Panc1 (cell line): ENCODE results near the gene SDK1. TPM values are rescaled to one million over a fixed set of nuclear protein-coding genes. Genes with fewer than 3 reads are reported as not detected.

Experiments used
- ATAC-seq: fragments of 200-7000 bp; cut with Tn5 transposase; 2 replicates; pipeline ENCODE4 v1.9.1; 2020; ENCODE audit warnings: mild to moderate bottlenecking, moderate library complexity
- BruUV-seq: library from RNA; stranded (reverse); fragments of 400-500 nt; replicated peaks from 2 replicates; lab custom pipeline; 2021; lab: Mats Ljungman, UMichigan
- CTCF ChIA-PET: fragments of 300-600 bp; sonication (Branson Sonifier 250); formaldehyde crosslinking; loops from one replicate; lab custom pipeline; 2022; ENCODE audit warnings: antibody characterized with exemption; lab: Charles Lee
- POLR2A ChIA-PET: fragments of 300-600 bp; sonication (Branson Sonifier 250); formaldehyde crosslinking; loops from one replicate; lab custom pipeline; 2022; ENCODE audit warnings: antibody characterized with exemption; lab: Charles Lee
- DNase-seq: peaks from one replicate; pipeline ENCODE4 v3.0.0-alpha.2; 2010; ENCODE audit warnings: low read depth, low spot score
- H3K27ac ChIP-seq: 2 replicates; pipeline ENCODE4 v1.5.1; 2011; ENCODE audit warnings: mild to moderate bottlenecking, low read length, inconsistent platforms
- H3K27me3 ChIP-seq: fragments of 200-500 bp; sonication (Bioruptor generic); 2 replicates; pipeline ENCODE4 v1.6.0; 2014; ENCODE audit warnings: low read length, inconsistent platforms; ENCODE audit not compliant: control insufficient read depth, insufficient read depth
- H3K36me3 ChIP-seq: fragments of 200-500 bp; sonication (Bioruptor generic); 2 replicates; pipeline ENCODE4 v1.5.1; 2014; ENCODE audit warnings: inconsistent platforms, mild to moderate bottlenecking, low read length, moderate library complexity; ENCODE audit not compliant: control insufficient read depth, insufficient read depth
- H3K4me1 ChIP-seq: 2 replicates; pipeline ENCODE4 v1.5.1; 2011; ENCODE audit warnings: inconsistent platforms, mild to moderate bottlenecking, low read length, moderate library complexity; ENCODE audit not compliant: control insufficient read depth, insufficient read depth
- H3K4me3 ChIP-seq, 2 experiments: 2 replicates each; pipeline ENCODE4 v1.5.1; 2011 to 2012; ENCODE audit warnings: low read depth in 2 of 2, low read length in 2 of 2, mild to moderate bottlenecking in 2 of 2, inconsistent platforms in 1 of 2, moderate library complexity in 1 of 2
- H3K9me3 ChIP-seq: fragments of 200-500 bp; sonication (Bioruptor generic); 2 replicates; pipeline ENCODE4 v1.5.1; 2014; ENCODE audit warnings: low read depth, mild to moderate bottlenecking, inconsistent platforms, low read length, moderate library complexity; ENCODE audit not compliant: control insufficient read depth, insufficient read depth
- CTCF ChIP-seq: fragments of 450-650 bp; IDR thresholded peaks from 2 replicates; pipeline ENCODE4 v1.5.1; 2017; ENCODE audit warnings: mild to moderate bottlenecking
- POLR2AphosphoS5 ChIP-seq: IDR thresholded peaks from 2 replicates; pipeline ENCODE4 v1.6.1; 2012; ENCODE audit warnings: mild to moderate bottlenecking, low read depth, low read length, moderate library complexity
- REST ChIP-seq, 2 experiments: IDR thresholded peaks; 2 replicates each; pipeline ENCODE4 v1.6.1; 2011 to 2012; ENCODE audit warnings: low read depth in 2 of 2, control low read depth in 1 of 2, low read length in 1 of 2, mild to moderate bottlenecking in 1 of 2, moderate library complexity in 1 of 2; ENCODE audit not compliant: insufficient read depth in 1 of 2
- SIN3A ChIP-seq: IDR thresholded peaks from 2 replicates; pipeline ENCODE4 v1.6.1; 2012; ENCODE audit warnings: low read depth, mild to moderate bottlenecking, low read length, moderate library complexity, borderline replicate concordance; ENCODE audit not compliant: insufficient read depth
- TCF7L2 ChIP-seq: IDR thresholded peaks from 2 replicates; pipeline ENCODE4 v1.6.1; 2011; ENCODE audit warnings: mild to moderate bottlenecking, low read depth, low read length, inconsistent platforms
- in situ Hi-C: cut with HindIII; loops from 2 replicates; pipeline ENCODE4 v1.10.0; 2016; ENCODE audit warnings: low sequenced_read_pairs, low pct_unique_long_range_greater_than_20kb
- intact Hi-C: fragments of 100-400 bp; cut with micrococcal nuclease; formaldehyde crosslinking; loops from one replicate; pipeline ENCODE4 v1.10.0; 2022; ENCODE audit not compliant: unreplicated experiment
- total RNA-seq: library from RNA; stranded (reverse); gene quantifications from one replicate; pipeline ENCODE4 v1.2.1, GENCODE V29; 2021; ENCODE audit not compliant: unreplicated experiment

The SDK1 gene
- total RNA-seq, 1 experiment from 2014 or later = 47.4 TPM

- DNase-seq (no peak), ATAC-seq (no peak)
- Histone ChIP-seq H3K27ac (no peak overlapping the region), H3K4me1 (no peaks in the 10 kb centered on the region), H3K9me3 (no peaks in the 10 kb centered on the region), H3K27me3 (no peaks in the 10 kb centered on the region), H3K4me3 (no peak overlapping the region), H3K36me3 (no peaks in the 10 kb centered on the region; the same call in none of the 2 replicates)
- BruUV-seq = no TSS peak
- in situ Hi-C loops = no loop called here
- CTCF ChIA-PET = no interaction called here
- intact Hi-C loops = no loop called here
- TF ChIP-seq TCF7L2 (no peak), POLR2AphosphoS5 (no peak), CTCF (no peak), SIN3A (no peak), REST (IDR thresholded peaks at IDR 0.05; ENCODE audit: insufficient read depth in 1 of 2, low read depth in 2 of 2, low read length in 1 of 2) (no peak)
- POLR2A ChIA-PET = no interaction called here
Measured at GRCh38 chr7:3643091-3643490, 342.0 kb downstream of the SDK1 start.

- H3K27me3 ChIP-seq = no peaks in the 10 kb centered on the region
- H3K36me3 ChIP-seq = no peaks in the 10 kb centered on the region; the same call in 1 of the 2 replicates
- DNase-seq = no peak
- in situ Hi-C loops (no loop called here), intact Hi-C loops (no loop called here)
- no peak for ATAC-seq
- peaks cover 4% of the 10 kb centered on the region; the same call in 1 of the 2 replicates for H3K4me1 ChIP-seq
- TF ChIP-seq SIN3A (no peak), CTCF (no peak), POLR2AphosphoS5 (no peak), TCF7L2 (no peak), REST (IDR thresholded peaks at IDR 0.05; ENCODE audit: insufficient read depth in 1 of 2, low read depth in 2 of 2, low read length in 1 of 2) (no peak)
- BruUV-seq = no TSS peak
- CTCF ChIA-PET = no interaction called here
- no peaks in the 10 kb centered on the region for H3K9me3 ChIP-seq
- H3K4me3 ChIP-seq = no peak overlapping the region
- POLR2A ChIA-PET = no interaction called here
- no peak overlapping the region for H3K27ac ChIP-seq
Measured at GRCh38 chr7:3648276-3648675, 347.2 kb downstream of the SDK1 start.
